K562 (cell line): Measurements from ENCODE around the gene DGKZ.

ENCODE experiments used
- CBX3 ChIP-seq, 2 experiments: IDR thresholded peaks; 1 replicate in 1 of 2; 2 replicates in 1 of 2; pipeline ENCODE4 v1.6.1; 2012; ENCODE audit warnings: inconsistent platforms in 2 of 2, low read length in 2 of 2, borderline replicate concordance in 1 of 2, control low read depth in 1 of 2
- CREM ChIP-seq: IDR thresholded peaks from 2 replicates; pipeline ENCODE4 v1.6.1; 2014; ENCODE audit warnings: antibody characterized with exemption, low read depth
- EZH2 ChIP-seq: IDR thresholded peaks from 2 replicates; pipeline ENCODE4 v1.6.1; 2012; ENCODE audit warnings: low read depth, mild to moderate bottlenecking, inconsistent platforms, low read length, borderline replicate concordance
- GATA2 ChIP-seq: sonication (generic); formaldehyde crosslinking; IDR thresholded peaks from 2 replicates; pipeline ENCODE4 v1.4.0; 2020; ENCODE audit warnings: mild to moderate bottlenecking, missing genetic modification reagents
- KLF6 ChIP-seq: fragments of 250-450 bp; sonication (Bioruptor Pico); IDR thresholded peaks from 2 replicates; pipeline ENCODE4 v1.4.0; 2020; ENCODE audit warnings: mild to moderate bottlenecking, moderate library complexity, borderline replicate concordance
- MXI1 ChIP-seq: IDR thresholded peaks from 2 replicates; pipeline ENCODE4 v1.6.1; 2011; ENCODE audit warnings: low read depth, mild to moderate bottlenecking, improper control_type of control experiment, low read length
- PHF8 ChIP-seq: fragments of 200-600 bp; sonication (generic); IDR thresholded peaks from 2 replicates; pipeline ENCODE4 v1.6.1; 2012; ENCODE audit warnings: mixed run types, mild to moderate bottlenecking, inconsistent platforms, low read length, moderate library complexity, borderline replicate concordance
- POLR2A ChIP-seq: fragments of 450-650 bp; conservative IDR thresholded peaks from 2 replicates; pipeline ENCODE4 v1.6.1; 2016
- SMARCC2 ChIP-seq: fragments of 450-650 bp; IDR thresholded peaks from 2 replicates; pipeline ENCODE4 v1.6.1; 2017; ENCODE audit warnings: antibody characterized with exemption, moderate library complexity, mild to moderate bottlenecking, low read depth
- THRA ChIP-seq: fragments of 450-650 bp; IDR thresholded peaks from 2 replicates; pipeline ENCODE4 v1.6.1; 2017; ENCODE audit warnings: mild to moderate bottlenecking, moderate library complexity
- ZHX1 ChIP-seq: fragments of 150-350 bp; conservative IDR thresholded peaks from 2 replicates; pipeline ENCODE4 v1.6.1; 2014; ENCODE audit warnings: low read length
- TF ChIP-seq, protein P1 (sequence below): fragments of 450-650 bp; IDR thresholded peaks from 2 replicates; pipeline ENCODE4 v1.6.1; 2016; ENCODE audit warnings: antibody characterized with exemption
- TF ChIP-seq, protein P2 (sequence below): fragments of 250-450 bp; sonication (Bioruptor Pico); IDR thresholded peaks from 2 replicates; pipeline ENCODE4 v1.8.0; 2021; ENCODE audit warnings: borderline replicate concordance, mild to moderate bottlenecking, moderate library complexity; ENCODE audit not compliant: poor library complexity, severe bottlenecking
- TF ChIP-seq, protein P3 (sequence below): sonication (generic); formaldehyde crosslinking; IDR thresholded peaks from 2 replicates; pipeline ENCODE4 v1.8.1; 2023; ENCODE audit warnings: mild to moderate bottlenecking, missing genetic modification reagents

GRCh38 chr11:46383974-46384701 is 36.9 kb downstream of the DGKZ start:
- TF ChIP-seq CREM = no peak
- peak; percentile 39; the same call in 1 of the 2 replicates for TF ChIP-seq POLR2A
- no peak for TF ChIP-seq PHF8
- TF ChIP-seq KLF6 (CRISPR knock-in tag) = no peak
- no peak for TF ChIP-seq GATA2
- TF ChIP-seq CBX3 (IDR thresholded peaks at IDR 0.05; ENCODE audit: borderline replicate concordance in 1 of 2, low read length in 2 of 2) = no peak
- TF ChIP-seq, protein P1, sequence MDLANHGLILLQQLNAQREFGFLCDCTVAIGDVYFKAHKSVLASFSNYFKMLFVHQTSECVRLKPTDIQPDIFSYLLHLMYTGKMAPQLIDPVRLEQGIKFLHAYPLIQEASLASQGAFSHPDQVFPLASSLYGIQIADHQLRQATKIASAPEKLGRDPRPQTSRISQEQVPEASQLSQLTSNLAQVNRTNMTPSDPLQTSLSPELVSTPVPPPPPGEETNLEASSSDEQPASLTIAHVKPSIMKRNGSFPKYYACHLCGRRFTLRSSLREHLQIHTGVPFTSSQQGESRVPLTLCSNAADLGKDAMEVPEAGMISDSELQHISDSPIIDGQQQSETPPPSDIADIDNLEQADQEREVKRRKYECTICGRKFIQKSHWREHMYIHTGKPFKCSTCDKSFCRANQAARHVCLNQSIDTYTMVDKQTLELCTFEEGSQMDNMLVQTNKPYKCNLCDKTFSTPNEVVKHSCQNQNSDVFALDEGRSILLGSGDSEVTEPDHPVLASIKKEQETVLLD = no peak
- TF ChIP-seq, protein P2, sequence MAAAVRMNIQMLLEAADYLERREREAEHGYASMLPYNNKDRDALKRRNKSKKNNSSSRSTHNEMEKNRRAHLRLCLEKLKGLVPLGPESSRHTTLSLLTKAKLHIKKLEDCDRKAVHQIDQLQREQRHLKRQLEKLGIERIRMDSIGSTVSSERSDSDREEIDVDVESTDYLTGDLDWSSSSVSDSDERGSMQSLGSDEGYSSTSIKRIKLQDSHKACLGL (CRISPR knock-in tag) = no peak
- no peak for TF ChIP-seq EZH2
- TF ChIP-seq, protein P3, sequence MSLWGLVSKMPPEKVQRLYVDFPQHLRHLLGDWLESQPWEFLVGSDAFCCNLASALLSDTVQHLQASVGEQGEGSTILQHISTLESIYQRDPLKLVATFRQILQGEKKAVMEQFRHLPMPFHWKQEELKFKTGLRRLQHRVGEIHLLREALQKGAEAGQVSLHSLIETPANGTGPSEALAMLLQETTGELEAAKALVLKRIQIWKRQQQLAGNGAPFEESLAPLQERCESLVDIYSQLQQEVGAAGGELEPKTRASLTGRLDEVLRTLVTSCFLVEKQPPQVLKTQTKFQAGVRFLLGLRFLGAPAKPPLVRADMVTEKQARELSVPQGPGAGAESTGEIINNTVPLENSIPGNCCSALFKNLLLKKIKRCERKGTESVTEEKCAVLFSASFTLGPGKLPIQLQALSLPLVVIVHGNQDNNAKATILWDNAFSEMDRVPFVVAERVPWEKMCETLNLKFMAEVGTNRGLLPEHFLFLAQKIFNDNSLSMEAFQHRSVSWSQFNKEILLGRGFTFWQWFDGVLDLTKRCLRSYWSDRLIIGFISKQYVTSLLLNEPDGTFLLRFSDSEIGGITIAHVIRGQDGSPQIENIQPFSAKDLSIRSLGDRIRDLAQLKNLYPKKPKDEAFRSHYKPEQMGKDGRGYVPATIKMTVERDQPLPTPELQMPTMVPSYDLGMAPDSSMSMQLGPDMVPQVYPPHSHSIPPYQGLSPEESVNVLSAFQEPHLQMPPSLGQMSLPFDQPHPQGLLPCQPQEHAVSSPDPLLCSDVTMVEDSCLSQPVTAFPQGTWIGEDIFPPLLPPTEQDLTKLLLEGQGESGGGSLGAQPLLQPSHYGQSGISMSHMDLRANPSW = no peak
- no peak for TF ChIP-seq THRA
- TF ChIP-seq ZHX1 = no peak
- no peak for TF ChIP-seq MXI1
- no peak for TF ChIP-seq SMARCC2
